ENCODE data around the gene TP53BP1.
"Not testable (repeated sequence)": the region's sequence is repeated elsewhere in the genome, so short reads cannot be mapped to it uniquely, and the experiment has no call there.

The TP53BP1 gene

DNA sequence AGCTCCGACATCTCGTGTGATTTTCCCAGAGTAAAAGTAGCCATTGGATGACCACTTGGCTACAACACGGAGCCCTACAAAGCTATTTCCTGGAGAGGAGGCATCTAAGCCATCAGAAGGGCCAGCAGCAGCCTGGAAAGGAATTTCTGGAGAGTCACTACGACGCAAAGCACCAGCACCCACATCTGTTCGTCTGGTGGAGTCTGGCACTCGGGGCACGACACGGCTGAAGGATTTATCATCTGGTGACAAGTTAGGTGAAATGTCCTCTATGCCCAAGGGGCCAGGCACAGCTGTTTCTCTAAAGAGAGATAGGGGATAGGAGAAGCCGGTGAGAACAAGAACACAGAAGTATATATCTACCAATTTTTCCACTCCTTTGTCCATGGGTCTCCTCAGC lies 72.5 kb downstream of the TP53BP1 start:
- DNase-seq (ENCODE audit: low spot score) = no peak

DNA sequence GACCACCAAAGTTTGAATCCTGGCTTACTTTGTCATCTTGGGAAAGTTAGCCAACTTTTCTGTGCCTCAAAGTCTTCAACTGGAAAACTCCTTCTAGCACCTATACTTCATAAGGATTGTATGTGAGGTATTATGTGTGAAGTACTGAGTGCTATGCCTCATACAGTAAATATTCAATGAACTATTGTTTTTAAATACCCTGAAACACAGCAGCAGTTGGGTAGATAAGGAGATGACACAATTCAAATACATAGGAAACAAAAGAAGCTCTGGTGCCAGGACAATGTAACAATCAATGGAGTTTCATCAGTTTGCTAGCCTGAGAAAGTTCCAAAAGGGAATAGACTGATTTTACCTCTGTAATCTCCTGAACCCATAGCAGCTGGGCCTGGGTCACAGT lies 78.8 kb downstream of the TP53BP1 start:
- no peak for DNase-seq (ENCODE audit: low spot score)

DNA sequence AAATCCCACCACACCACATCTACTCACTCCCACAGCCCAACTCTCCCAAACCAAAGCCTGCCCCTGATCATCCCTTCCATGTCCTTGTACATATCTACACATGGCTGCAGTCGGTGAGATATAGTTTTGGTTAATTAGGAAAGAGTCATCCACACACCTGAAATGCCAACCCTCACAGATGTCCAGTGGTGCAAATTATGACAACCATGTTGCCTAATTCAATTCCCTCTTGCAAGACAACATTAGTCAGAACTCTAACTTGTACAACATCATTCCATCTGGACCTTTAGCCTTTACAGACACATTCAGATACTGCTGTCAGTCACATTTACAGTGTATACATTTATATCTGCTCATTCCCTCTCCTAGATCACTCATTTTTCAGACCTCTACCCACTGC lies 80.9 kb downstream of the TP53BP1 start:
- DNase-seq (ENCODE audit: low spot score) = no peak

DNA sequence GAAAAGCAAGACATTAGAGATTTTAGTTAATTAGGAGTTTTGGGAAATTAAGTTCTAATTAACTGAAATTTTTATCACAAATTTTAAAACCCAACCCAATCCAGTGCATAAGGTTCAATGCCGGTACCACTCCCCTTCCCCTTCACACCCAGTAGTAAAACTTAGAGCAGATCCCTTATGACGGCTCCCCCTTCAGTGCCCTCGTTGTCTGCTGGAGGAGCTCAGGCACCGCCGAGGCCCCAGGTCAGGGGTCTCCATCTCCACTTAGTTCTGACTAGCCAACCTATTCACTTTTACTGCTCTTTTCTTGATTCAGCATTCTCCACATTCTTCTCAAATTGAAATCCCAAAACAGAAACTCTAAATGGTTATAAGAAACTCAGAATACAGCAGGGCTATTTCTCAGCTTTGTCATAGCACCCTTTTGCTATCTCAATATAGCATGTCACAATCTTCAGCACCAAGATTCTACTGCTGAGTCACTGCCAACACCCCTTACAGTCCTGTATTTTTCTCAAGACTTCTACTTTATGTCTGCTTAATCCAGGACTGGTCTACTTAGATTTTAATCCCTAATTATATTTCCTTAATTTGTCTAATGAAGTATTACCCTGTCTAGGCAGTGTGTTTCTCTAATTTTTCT lies 82.3 kb downstream of the TP53BP1 start:
- DNase-seq (ENCODE audit: low spot score) = no peak

DNA sequence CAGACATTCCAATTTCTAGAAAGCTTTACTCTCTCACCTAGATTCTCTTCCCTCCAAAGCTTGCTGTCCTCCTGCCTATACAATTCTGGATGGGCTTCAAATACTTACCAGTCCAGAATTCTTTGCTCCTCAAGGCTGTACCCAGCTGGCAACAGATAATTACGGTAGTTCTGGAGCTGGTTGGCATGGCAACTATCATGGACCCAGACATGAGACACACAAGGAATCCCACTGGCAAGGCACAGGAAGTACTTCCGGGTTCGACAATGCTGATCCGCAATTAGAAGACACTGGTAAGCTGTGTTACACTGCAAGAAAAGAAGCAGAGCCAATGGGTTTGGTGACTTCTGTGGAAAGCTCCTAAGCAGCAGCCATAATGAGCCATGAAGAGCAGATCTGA lies 84.2 kb downstream of the TP53BP1 start:
- DNase-seq (ENCODE audit: low spot score) = no peak

DNA sequence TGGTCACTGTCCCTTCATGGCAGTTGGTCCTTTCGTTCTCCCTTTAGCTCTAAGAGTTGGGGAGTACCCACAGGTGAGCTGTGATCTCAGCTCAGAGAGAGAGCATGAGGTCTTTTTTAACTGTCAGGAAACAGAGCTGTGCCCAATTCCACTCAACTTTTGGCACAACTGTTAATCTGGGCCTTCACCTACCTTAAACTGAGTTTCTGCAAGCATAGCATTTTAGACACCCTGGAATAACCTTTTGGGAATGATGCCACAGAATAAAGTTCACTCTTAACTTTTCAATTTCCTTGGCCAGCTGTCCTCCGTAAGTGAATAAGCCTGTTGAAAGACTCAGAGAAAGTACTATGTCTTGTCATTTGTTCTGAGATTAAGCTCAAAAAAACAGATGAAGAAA lies 86.1 kb downstream of the TP53BP1 start:
- DNase-seq (ENCODE audit: low spot score) = no peak

DNA sequence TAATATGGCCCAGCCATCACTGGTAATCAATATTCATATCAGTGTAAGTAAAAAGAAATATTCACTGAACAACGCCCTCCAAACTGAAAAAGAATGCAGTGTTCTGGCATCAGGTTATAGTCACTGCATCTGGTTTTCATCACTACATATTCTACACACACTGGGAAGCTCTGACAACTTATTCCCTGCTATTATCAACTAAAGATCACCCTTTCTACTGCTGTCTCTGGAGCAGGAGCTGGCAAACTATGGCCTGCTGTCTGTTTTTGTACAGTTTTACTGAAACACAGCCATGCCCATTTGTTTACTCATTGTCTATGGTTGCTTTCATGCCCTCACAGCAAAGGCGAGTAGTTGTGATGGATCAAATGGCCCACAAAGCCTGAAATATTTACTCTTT lies 86.8 kb downstream of the TP53BP1 start:
- no peak for DNase-seq (ENCODE audit: low spot score)

DNA sequence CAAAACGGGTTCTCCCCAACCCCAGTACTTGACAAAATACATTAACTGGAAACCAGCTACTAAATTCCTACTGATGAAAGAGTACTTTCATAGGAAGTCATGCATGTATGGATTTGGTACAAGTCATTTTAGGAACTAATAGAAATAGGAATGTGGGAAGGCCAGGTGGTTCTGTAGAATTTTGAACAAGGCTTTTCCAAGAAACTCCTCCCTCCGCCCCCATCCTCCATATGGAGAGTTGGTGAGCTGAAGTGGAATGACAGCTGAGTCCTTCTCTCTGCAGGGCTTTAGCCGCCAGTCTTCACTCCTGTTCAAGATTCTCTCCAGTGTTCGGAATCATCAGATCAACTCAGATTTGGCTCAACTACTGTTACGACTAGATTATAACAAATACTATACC lies 88.8 kb downstream of the TP53BP1 start:
- no peak for DNase-seq (ENCODE audit: low spot score)

DNA sequence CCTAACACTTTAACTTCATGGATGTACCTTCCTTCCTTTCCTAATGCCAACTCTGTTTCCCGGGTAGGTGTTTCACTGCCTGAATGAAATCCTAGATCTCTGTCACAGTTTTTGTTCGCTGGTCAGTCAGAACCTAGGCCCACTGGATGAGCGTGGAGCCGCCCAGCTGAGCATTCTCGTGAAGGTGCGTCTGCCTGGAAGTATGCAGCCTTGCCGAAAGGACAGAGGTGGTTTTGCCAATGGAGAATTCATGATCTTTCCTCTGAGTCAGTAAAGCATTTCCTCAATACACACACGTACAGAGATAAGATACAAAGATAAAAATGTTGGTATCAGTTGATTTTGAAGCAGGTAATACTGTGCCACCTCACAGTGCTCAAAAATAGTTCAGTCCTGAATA lies 89.3 kb downstream of the TP53BP1 start:
- no peak for DNase-seq (ENCODE audit: low spot score)

DNA sequence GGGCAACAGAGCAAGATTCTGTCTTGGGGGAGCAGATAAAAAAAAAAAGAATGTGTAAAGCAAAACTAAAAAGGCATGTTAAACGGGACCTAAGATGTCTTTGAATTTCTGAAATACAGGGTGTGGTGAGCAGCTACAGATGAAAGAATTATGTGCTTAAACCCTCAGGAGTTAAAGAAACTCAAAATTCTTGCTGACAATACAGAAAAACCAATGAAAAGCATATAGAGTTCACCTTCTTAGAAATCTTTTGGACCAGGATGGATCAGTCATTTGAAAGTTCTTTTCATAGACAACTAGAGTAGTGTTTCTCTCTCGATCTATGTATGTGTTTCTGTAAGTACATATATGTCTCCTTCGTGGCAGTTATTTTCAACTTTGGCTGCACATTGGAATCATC lies 90.7 kb downstream of the TP53BP1 start:
- no peak for DNase-seq (ENCODE audit: low spot score)

DNA sequence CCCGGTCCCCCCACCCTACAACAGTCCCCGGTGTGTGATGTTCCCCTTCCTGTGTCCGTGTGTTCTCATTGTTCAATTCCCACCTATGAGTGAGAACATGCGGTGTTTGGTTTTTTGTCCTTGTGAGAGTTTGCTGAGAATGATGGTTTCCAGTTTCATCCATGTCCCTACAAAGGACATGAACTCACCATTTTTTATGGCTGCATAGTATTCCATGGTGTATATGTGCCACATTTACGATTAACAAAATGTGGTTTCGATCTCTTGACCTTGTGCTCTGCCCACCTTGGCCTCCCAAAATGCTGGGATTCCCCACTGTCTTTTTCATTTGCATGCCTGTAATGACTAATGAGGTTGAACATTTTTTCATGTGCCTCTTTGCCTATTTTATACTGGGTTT lies 99.4 kb downstream of the TP53BP1 start:
- not testable (repeated sequence) for DNase-seq (ENCODE audit: low spot score)

DNA sequence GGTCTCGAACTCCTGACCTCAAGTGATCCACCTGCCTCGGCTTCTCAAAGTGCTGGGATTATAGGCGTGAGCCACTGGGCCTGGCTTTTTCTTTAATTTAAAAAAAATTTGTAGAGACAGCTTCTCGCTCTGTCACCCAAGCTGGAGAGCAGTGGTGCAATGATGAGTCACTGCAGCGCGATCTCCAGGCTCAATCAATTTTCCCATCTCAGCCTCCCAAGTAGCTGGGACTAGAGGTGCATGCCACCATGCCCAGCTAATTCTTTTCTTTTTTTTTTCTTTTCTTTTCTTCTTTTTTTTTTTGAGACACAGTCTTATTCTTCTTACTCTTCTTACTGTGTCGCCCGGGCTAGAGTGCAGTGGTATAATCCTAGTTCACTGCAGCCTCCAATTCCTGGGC lies 102.2 kb downstream of the TP53BP1 start:
- DNase-seq (ENCODE audit: low spot score) = no peak

DNA sequence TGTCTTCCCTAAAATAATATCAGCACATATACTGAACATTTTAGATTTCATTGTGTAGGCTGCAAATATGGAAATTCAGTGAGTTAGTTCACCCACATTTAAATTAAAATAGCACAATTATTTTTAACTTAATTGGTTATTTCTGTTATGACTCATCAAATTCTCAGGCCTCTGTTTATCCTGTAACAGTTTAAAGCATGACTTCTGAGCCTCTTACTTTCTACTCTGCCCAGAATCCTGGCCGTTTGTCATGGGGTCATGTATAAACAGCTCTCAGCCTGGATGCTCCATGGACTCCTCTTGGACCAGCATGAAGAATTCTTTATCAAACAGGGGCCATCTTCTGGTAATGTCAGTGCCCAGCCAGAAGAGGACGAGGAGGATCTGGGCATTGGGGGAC lies 109.9 kb downstream of the TP53BP1 start:
- no peak for DNase-seq (ENCODE audit: low spot score)

DNA sequence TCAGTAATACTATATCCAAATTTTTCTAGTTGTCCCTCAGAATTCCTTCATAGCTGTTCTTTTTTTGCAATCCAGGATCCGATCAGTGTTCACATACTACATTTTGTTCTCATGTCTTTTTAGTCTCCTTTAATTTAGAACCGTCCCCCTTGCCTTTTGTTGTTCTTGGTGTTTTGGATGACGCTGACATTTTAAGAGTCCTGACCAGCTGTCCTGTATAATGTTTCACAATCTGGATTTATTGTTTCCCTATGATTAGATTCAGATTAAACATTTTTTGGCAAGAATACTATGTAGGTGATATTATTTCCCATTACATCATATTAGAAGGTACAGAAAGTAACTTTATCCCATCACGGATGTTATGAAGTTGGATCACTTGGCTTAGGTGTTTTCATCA lies 110.6 kb downstream of the TP53BP1 start:
- no peak for DNase-seq (ENCODE audit: low spot score)

DNA sequence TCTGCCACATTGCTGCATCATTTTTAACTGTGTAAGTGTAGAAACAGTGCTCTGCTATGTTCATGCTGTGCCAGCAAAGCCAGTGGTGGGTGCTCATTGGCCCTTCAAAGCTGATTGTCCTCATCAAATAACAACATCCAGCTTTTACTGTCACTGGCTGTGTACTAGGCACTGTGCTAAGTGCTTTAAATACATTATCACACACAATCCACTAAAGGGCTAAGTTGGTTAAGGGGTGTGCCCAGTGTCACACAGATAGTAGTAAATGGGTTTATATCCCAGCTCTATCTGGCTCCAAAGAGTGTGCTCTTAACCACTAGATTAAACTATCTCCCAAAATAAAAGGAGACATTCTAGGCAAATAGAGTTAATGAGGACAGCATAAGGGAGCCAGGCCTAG lies 114.4 kb downstream of the TP53BP1 start:
- DNase-seq (ENCODE audit: low spot score) = no peak

DNA sequence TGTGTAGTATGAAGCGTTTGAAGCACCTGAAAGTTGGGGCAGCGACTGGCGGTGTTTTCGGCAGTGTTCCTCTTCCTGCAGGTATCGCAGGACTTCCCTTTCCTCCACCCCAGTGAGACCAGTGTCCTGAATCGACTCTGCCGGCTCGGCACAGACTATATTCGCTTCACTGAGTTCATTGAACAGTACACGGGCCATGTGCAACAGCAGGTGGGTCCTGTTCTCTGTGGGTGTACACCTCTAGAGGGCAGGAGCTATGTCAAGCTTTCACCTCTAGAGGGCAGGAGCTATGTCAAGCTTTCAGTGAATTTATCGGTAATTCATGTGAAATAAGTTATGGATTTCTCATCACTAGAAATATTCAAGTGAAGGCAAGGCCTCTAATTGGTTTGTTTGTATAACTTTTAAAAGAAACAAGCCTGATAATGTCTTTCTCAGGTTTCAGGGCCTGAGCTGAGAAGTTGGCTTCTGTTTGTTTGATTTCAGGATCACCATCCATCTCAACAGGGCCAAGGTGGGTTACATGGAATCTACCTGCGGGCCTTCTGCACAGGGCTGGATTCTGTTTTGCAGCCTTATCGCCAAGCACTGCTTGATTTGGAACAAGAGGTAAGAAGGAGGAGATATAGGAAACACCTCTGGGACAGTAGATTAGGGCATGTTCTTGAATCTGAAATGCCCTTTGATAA lies 116.8 kb downstream of the TP53BP1 start:
- DNase-seq (ENCODE audit: low spot score) = peak; percentile 43

DNA sequence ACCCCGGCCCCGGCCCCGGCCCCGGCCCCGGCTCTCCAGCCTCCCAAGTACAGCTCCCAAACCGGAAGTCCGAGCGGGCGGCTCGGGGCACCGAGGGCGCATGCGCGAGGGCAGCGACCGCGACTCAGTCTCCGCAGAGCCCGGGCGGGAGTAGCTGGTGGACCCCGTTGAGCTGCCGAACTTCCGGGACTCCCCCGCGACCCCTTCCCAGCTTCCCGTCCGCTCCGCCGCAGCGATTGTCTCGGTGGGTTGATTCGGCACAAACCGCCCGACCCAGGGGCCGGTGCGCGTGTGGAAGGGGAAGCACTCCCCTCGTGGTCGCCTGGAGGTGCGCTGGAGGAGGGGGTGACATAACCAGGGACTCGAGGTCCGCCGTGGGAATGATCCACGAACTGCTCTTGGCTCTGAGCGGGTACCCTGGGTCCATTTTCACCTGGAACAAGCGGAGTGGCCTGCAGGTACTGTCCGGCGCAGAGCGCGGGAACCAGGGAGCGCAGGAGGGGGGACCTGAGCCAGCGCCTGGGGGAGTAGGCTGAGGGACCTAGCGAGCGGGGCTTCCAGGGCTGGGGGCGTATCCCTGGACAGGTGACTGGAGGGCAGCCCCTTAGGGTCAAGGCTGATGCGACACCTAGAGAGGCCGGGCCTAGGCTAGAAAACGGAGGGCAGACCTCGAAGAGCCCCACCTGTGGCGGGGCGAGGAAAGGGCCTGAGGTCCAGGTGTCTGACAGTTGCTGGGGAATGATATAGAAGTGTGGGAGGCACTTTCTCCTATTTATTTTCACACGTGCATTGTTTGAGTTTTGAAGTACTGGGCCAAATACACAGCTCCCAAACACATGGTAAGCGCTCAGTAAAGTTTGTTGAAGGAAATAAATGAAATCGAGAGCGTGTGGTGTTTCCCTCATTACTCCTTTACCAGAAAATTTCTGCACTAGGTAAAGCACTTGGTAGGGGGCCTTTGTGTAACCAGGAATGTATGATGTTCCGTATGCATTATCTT lies 121.7 kb downstream of the TP53BP1 start, which contains the start of the genes TUBGCP4 and ZSCAN29:
Gene TUBGCP4, plus strand, starts transcription at position 127 of the 1,000 bp plus-strand sequence. Its CDS starts 254 bp downstream, at position 381.
Gene ZSCAN29, minus strand, starts transcription at position 69 of the 1,000 bp plus-strand sequence. CDS start 1,130 bp downstream, outside the sequence.
- peak; percentile 74 for DNase-seq (ENCODE audit: low spot score)

DNA sequence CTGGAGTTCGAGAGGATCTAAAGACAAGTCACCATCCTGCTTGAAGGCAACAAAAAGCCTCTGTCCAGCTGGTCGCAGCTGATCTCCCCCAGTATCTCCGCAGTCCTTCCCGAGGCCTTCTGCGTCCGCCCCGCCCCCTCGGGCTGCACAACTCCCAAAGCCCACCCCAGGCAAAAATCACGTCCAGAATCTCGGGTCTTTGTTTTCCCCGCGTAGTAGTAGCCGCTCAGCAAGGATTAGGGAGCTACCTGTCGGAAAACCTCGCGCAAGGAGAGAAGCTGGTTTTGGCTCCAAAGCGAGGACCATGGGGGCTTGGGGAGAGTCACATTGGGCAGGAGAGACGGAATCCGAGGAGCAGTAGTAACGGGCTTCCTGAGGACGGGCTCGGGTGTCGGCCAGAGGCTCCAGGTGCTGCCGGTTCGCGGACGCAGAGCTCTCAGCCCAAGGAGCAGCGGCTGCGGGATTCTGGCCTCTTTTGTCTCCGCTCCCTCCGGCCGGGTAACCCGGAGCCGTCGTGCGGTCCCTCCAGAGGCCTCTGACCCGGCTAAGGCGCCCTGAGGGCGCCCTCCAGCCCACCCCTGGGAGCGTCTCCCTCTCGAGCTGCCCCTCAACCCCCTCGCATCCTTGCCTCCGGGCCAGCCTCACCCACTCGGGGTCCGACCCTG lies 122.5 kb downstream of the TP53BP1 start:
- DNase-seq (ENCODE audit: low spot score) = peak; percentile 32

DNA sequence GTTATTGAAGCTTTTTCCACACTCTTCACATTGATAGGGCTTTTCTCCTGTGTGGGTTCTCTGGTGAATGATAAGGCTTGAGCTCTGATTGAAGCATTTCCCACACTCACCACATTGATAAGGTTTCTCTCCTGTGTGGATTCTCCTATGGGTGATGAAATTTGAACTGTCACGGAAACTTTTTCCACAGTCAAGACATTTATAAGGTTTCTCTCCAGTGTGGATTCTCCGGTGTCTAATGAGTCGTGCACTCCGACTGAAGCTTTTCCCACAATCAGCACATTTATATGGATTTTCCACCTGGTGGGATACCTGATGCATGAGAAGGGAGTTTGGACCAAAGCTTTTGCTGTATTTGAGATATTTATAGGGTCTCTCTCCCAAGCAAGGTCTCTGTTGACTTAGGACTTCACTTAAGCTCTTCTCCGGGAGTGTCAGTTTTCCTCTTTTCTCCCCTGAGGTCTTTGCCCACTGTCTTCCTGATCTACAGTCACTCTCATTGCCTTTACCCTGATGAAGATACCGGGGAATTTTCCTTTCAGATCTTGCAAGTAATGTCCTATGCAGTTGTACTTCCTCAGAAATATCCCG lies 131.5 kb downstream of the TP53BP1 start:
- no peak for DNase-seq (ENCODE audit: low spot score)

DNA sequence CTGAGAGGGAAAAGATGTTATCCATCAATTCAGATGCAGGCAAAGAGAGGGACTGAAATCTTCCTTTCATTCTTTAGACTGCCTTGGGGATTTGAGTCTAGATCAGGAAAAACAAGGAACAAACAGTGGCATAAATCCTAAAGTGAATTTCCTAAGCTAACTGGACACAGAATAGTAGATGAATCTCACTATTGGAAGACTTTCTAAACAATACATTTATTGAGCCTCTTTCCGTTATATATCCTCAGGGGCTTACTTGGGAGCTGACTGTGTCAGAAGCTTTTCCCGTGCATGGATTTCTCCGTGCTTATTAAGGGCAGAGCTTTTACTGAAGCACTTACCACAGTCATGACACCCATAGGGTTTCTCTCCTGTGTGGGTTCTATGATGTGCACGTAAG lies 132.1 kb downstream of the TP53BP1 start:
- DNase-seq (ENCODE audit: low spot score) = no peak

All from HuH-7.5 (cell line).